NCI-H524 treated with DMSO at 0.1 percent for 48 hours (cell line): ENCODE data around the gene RAB3D.
"Not testable (repeated sequence)": the region's sequence is repeated elsewhere in the genome, so short reads cannot be mapped to it uniquely, and the experiment has no call there.

Experiments
- DNase-seq: peaks from one replicate; lab custom pipeline; 2025; lab: John Stamatoyannopoulos, UW

The RAB3D gene

GRCh38 chr19:11339254-11340098 is at the start of gene RAB3D:
TSS of gene RAB3D (minus strand) at chr19:11339657. CDS start at chr19:11337399, 2,258 bp downstream.
- peak; percentile 65 for DNase-seq

DNA sequence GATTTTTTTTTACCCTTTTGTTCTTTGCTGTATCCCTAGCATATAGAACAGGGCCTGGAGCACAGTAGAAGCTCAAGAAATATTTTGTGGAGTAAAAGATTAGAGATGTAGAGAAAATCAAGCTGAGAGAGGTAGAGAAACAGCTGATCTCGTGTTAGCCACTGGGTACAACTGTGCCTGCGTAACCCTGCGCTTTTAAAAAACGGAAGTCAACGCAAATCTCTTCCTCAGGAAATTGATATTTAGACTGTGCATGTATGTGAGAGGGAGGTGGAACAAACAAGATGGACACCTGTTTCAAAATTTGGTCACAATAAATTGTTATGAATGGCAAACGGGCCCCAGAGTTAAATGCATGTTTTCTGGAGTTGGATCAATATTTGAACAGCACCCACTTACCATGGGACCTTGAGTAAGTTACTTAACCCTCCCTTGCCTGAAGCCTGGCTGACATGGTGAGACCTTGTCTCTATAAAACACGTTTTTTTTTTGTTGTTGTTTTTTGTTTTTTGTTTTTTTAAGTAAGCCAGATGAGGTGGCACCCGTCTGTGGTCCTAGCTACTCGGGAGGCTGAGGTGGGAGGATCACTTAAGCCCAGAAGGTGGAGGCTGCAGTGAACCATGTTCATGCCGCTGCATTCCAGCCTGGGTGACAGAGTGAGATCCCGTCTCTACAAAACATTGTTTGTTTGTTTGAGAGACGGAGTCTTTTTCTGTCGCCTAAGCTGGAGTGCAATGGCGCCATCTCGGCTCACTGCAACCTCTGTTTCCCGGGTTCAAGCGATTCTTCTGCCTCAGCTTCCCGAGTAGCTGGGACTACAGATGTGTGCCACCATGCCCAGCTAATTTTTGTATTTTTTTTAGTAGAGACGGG is 47.9 kb upstream of the RAB3D start:
- no peak for DNase-seq

DNA sequence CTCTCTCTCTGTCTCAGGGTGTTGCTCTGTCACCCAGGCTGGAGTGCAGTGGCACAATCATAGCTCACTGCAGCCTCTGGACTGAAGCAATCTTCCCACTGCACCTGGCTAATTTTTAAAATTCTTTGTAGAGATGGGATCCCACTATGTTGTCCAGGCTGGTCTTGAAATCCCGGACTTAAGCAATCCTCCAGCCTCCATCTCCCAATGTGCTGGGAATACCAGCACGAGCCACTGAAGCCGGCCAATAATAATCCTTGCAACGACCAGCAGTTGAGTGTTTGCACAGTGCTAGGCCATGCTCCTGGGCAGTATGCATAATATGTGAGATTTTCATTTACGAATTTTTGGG is 45.3 kb upstream of the RAB3D start:
- no peak for DNase-seq

DNA sequence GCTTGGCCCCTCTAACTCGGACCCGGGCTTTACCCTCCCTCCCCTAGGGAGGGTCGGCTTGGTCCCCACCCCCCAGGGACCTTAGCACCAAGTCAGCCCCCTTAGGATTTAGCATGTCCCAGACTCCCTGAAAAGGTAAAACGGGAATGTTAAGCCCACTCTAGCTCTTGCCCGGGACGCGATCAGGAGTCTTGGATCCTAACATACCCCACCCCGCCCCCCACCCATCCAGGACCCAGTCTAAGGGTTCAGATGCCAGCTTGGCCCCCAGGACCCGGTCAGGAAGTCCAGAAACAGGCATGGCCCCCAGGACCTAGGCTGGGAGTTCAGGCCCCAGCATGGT is 44.2 kb upstream of the RAB3D start:
- no peak for DNase-seq

DNA sequence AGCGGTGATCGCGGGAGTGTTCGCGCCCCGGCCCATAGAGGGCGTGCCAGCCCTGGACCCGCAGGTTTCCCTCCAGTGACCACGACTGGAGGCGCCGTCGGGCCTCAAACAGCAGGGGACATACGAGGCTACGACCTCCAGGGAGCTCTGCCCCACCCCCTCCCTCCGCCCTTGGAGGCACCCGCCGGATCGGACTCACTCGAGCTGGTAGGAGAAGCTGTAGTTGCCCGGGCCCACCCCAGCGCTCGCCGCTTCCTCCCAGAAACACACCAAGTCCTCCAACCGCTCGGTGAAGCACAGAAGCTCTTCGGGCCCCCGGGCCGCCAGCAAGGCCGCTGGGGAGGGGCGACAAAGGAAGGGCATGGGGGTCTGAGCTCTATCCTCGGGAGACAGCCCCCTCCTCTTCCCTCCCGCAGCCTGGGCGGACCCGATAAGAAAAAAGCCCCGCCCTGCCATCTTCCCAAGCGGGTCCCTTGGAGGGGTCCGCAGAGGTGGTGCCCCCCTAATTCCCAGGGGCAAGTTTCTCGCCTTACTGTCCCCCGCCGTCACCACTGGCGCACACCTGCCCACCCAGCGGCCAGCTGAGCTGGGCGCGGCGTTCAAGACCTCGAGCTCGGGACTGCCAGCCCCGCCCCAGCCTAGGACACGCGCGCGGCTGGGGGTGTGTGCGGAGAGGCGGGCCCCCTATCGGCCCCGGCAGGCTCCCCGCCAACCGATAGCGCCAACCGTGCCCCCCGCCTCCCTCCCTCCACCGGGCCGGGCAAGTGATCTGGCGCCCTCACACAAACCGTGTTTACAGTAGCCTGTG is 43.6 kb upstream of the RAB3D start:
- no peak for DNase-seq

DNA sequence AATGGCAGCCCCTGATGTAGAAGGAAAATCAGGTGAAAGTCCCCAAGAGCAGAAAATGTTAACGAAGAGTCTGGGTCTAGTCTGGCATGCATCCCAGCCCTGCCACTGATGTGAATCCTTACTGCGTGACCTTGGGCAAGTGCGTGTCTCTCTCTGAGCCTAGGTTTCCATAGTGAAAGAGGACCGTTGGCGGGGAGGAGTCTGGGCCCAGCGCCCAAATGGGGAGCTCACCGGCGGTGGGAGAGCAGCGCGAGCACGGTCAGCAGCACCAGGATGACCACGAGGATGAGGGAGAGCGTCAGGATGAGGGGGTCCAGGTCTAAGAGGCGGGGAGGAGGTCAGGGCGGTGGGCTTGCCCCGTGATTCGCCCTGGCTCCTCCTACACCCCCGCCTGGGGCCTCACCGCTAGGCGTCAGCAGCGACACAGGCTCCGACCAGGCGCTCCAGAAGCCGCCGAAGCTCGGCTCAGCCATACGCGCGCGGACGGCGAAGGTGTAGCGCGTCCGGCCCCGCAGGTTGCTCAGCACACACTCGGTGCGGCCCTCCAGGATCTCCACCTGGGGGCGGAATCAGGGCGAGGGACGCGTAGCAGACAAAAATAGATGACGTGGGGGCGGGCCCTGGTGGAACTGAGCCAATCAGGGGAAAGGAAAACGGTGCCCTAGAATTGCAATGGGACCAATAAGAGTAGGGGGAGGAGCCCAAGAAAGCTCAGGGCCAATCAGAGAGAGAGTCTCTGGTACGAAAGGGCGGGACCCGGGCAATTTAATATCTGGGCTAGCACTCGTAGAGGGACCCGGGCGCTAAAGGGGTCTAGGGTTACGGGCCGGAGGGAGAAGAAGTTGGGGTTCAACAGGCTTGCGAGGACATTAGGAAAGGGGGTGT is 41.4 kb upstream of the RAB3D start:
- peak; percentile 93 for DNase-seq

DNA sequence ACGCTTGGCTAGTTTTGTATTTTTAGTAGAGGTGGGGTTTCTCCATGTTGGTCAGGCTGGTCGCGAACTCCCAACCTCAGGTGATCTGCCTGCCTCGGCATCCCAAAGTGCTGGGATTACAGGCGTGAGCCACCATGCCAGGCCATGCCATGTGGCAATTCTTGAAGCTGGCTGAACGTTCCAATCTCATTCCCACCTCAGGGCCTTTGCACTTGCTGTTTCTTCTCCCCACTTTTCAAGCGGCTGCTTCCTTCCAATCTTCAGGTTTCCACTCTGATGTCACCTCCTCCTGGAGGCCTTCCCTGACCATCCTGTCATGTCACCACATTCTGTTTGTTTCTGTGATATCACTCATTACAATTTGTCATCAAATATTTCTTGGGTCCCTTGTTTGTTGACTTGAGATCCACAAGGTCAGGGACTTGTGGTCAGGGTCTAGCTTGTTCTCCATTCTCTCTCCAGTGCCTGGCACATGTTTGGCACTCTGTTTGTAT is 40.4 kb upstream of the RAB3D start:
- no peak for DNase-seq

DNA sequence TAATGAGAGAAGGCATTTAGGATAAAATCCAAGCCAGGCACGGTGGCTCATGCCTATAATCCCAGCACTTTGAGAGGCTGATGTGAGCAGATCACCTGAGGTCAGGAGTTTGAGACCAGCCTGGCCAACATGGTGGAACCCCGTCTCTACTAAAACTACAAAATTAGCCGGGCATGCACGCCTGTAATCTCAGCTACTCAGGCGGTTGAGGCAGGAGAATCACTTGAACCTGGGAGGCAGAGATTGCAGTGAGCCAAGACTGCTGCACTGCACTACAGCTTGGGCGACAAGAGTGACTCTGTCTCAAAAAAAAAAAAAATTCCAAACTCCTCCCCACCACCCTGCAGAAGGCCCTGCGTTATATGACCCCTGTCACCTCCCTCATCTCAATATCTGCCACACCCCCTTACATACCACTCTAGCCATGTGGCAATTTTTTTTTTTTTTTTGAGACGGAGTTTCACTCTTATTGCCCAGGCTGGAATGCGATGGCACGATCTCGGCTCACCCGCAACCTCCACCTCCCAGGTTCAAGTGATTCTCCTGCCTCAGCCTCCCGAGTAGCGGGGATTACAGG is 39.9 kb upstream of the RAB3D start:
- DNase-seq = not testable (repeated sequence)

DNA sequence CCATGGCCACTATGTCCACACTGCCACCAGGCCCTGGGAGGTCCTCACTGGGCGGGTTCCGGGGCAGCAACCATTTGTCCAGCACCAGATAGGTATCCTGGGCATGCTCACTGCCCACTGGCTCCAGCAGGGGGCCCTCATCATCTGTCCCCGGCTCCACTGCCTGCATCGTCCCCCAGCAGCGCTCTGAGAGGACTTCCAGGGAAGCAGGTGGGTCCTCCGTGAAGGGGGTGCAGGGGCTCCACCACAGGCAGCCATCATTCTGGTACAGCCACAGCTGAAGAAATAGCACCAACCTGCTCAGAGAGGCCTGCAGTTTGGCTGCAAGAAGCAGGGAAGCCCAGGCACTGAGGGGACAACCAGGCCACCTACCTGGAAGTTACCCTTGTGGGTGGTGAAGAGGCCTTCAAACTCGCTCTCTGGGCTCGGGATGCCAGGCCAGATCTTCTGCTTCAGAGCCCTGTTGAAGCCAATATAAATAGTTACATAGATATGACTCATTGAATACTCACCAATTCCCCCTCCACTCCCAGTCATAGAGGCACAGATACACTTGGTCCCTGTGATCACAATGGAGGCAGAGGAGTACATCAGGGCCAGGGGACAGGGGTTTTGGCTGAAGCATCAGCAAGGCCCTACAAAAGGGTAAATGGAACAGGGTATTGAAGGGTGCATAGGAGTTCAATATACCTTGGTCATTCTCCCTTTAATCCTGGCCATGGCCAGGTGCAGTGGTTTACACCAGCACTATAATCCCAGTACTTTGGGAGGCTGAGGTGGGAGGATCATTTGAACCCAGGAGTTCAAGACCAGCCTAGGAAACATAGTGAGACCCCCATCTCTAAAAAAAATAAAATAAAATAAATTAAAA is 39.1 kb upstream of the RAB3D start:
- DNase-seq = no peak

DNA sequence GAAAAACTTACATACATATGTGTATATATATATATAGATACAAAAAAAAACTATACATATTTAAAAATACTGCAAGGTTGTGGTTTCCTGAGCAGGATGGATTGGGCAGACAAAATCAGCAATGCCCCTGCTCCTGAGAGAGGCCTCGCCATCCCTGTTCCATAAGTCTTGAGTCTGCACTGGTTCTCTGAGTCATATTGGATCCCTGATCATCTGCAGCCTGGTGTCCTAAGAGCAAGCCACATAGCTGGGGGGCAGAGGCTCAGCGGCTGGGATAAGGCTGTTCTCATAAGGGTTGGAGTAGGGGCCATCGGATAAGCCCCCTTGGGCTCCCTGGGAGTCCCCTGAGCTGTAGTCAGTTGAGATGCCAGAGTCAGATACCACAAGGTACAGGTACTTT is 38.3 kb upstream of the RAB3D start:
- DNase-seq = no peak

DNA sequence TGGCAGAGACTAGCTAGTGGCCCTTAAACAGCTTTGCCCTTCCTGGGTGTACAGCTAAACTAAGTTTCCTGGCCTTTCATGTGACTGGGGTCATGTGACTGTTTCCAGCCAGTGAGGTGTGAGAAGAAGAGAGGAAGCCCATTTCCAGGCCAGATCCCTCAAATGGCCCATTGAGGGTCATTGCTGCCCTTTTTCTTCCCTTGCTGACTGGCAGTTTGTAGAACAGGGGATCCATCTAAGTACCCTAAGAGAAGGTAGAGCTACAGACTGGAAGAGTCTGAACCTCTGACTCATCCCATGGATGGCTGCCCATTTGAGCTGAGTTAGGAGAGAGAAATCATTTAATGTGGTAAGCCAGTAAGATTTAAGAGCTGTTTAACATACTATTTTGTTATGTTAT is 37.8 kb upstream of the RAB3D start:
- no peak for DNase-seq

DNA sequence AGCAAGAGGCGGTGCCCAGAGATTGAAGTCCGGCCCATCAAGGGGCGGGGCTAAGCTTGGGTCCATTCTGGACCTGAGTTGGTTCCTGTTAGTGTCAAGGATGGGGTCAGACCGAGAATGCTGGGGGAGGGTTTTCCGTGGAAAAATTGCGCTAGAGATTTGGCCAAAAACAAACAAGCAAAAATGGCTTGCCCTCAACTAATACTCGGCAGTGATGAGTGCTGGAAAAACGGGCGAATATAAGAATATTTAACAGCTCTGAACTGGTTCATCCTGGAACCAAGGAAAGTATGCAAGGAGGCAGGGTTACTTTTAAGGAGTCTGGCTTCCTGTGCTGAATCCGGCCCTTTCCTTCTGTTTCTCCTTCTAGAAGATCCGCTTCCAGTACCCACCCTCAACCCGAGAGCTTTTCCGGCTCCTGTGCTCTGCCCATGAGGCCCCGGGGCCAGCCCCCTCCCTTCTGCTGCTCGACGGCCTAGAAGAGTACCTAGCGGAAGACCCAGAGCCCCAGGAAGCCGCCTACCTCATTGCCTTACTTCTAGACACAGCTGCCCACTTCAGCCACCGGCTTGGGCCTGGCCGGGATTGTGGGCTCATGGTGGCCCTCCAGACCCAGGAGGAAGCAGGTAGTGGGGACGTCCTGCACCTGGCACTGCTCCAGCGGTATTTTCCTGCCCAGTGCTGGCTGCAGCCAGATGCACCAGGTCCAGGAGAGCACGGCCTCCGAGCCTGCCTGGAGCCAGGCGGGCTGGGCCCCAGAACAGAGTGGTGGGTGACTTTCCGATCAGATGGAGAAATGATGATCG is 35.9 kb upstream of the RAB3D start:
- no peak for DNase-seq

GRCh38 chr19:11374433-11375142 is 35.1 kb upstream of the RAB3D start, which contains the start of gene SWSAP1:
TSS of gene SWSAP1 (plus strand) at chr19:11374666. CDS start at chr19:11374681, 15 bp downstream.
- peak; percentile 100 for DNase-seq

- DNase-seq = no peak
Observed at GRCh38 chr19:11373885-11374432, 34.5 kb upstream of the RAB3D start.

DNA sequence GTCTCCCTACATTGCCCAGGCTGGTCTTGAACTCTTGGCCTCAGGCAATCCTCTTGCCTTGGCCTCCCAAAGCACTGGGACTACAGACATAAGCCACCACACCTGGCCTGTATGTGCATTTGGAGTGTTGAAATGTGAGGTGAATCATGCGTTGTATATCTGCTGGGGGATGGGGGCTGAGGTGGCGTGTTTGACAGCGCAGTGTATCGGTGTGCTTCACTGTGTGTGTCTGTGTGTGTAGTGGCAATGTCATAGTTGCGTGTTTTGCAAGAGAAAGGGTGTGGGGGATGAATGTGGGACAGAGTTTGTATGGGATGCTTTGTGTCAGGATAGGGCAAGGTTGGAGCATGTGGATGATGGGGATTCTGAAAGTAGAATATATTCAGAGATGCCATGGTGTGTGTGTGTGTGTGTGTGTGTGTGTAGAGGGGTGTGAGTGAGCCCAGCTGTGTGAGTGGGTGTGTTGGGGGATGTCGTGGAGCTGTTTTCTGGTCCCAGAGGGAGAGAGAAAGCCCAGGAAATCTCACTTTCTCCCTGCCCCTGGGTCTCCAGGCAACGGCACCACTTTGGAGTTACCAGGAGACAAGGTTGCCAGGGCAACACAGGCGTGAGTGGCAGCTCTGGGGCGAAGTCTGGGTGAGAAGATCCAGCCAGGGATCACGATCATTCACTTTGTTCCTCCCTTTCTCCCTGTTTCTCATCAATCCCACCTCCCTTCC is 33.9 kb upstream of the RAB3D start:
- DNase-seq = peak; percentile 30

GRCh38 chr19:11370744-11371143 is 31.3 kb upstream of the RAB3D start:
- no peak for DNase-seq

DNA sequence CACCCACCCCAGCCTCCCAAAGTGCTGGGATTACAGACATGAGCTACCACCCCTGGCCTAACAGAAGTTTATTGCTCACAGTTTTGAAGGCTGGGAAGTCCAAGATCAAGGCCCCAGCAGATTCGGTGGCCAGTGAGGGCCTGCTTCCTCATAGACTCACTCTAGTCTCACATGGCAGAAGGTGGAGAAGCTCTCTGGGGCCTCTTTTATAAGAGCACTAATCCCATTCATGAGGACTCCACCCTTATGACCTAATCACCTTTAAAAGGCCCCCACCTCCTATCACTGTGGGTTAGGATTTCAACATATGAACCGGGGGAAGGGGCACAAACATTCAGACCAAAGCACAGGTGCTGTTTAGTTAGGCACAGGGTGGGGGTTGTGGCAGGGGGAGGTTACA is 28.1 kb upstream of the RAB3D start:
- no peak for DNase-seq
